SJSA1 (cell line): ENCODE data around the gene CYTL1. TPM values are rescaled to one million over a fixed set of nuclear protein-coding genes. Genes with fewer than 3 reads are reported as not detected.

Source experiments
- DNase-seq, 2 experiments: peaks; one replicate each; pipeline ENCODE4 v3.0.0-alpha.2; 2015 to 2020; ENCODE audit warnings: low spot score in 2 of 2, low read depth in 1 of 2
- H3K27ac ChIP-seq: fragments of 250-450 bp; sonication (Bioruptor Pico); 2 replicates; pipeline ENCODE4 v1.5.1; 2020; ENCODE audit warnings: mild to moderate bottlenecking, moderate library complexity
- H3K27me3 ChIP-seq: fragments of 250-450 bp; sonication (Bioruptor Pico); replicated peaks from 2 replicates; pipeline ENCODE4 v1.5.1; 2020; ENCODE audit warnings: mild to moderate bottlenecking, moderate library complexity
- H3K36me3 ChIP-seq: fragments of 250-450 bp; sonication (Bioruptor Pico); 2 replicates; pipeline ENCODE4 v1.5.1; 2020; ENCODE audit warnings: mild to moderate bottlenecking
- H3K4me1 ChIP-seq: fragments of 250-450 bp; sonication (Bioruptor Pico); replicated peaks from 2 replicates; pipeline ENCODE4 v1.6.1; 2021; ENCODE audit warnings: mild to moderate bottlenecking
- H3K4me3 ChIP-seq: fragments of 250-450 bp; sonication (Bioruptor Pico); 2 replicates; pipeline ENCODE4 v1.5.1; 2020; ENCODE audit warnings: mild to moderate bottlenecking
- H3K9me3 ChIP-seq: fragments of 250-450 bp; sonication (Bioruptor Pico); replicated peaks from 2 replicates; pipeline ENCODE4 v1.5.1; 2020; ENCODE audit warnings: mild to moderate bottlenecking
- total RNA-seq: library from RNA; depleted of rRNA; stranded (reverse); fragments of >200 nt; shearing (Covaris generic); gene quantifications from 2 replicates; pipeline ENCODE4 v1.2.3, GENCODE V29; 2014; rRNA removed

The CYTL1 gene
- total RNA-seq, 1 experiment from 2014 or later, result 0.76 TPM

- no peak for DNase-seq
Observed at GRCh38 chr4:4985844-4986243, 33.4 kb downstream of the CYTL1 start.

GRCh38 chr4:4985036-4985435, 34.2 kb downstream of the CYTL1 start:
- no peak for DNase-seq
- Histone ChIP-seq H3K9me3 (no peaks in the 10 kb centered on the region), H3K4me1 (no peaks in the 10 kb centered on the region), H3K27ac (no peak overlapping the region), H3K4me3 (no peak overlapping the region), H3K36me3 (no peaks in the 10 kb centered on the region), H3K27me3 (no peaks in the 10 kb centered on the region)

More at GRCh38 chr4:4985844-4986243, 33.4 kb downstream of the CYTL1 start:
- no peak overlapping the region for H3K4me3 ChIP-seq
- H3K27me3 ChIP-seq, result no peaks in the 10 kb centered on the region
- H3K36me3 ChIP-seq, result no peaks in the 10 kb centered on the region
- no peaks in the 10 kb centered on the region for H3K9me3 ChIP-seq
- no peaks in the 10 kb centered on the region for H3K4me1 ChIP-seq
- H3K27ac ChIP-seq, result no peak overlapping the region

DNA sequence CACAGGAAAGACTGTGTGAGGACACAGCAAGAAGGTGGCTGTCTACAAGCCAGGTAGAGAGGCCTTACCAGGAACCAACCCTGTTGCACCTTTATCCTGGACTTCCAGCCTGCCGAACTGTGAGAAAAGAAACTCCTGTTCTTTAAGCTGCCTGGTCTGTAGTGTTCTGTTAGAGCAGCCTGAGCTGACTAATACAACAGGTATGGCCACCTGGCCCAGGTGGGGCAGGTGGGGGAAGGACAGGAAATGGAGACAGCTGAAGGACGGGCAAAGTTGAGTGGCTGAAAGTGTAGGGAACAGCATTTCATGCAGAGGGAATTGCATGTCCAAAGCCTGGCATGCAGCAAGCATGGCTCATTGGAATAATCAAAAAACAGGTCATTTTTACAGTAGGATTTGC, 35.1 kb downstream of the CYTL1 start:
- H3K27me3 ChIP-seq, result no peaks in the 10 kb centered on the region

GRCh38 chr4:4981827-4982226, 37.4 kb downstream of the CYTL1 start:
- no peaks in the 10 kb centered on the region for H3K27me3 ChIP-seq
- H3K27ac ChIP-seq, result no peak overlapping the region
- H3K36me3 ChIP-seq, result no peaks in the 10 kb centered on the region
- H3K9me3 ChIP-seq, result no peaks in the 10 kb centered on the region
- no peaks in the 10 kb centered on the region for H3K4me1 ChIP-seq
- DNase-seq, result no peak
- H3K4me3 ChIP-seq, result no peak overlapping the region

More for the DNA sequence above, 35.1 kb downstream of the CYTL1 start:
- DNase-seq, result no peak
- no peak overlapping the region for H3K4me3 ChIP-seq
- H3K36me3 ChIP-seq, result no peaks in the 10 kb centered on the region
- H3K27ac ChIP-seq, result no peak overlapping the region
- no peaks in the 10 kb centered on the region for H3K4me1 ChIP-seq
- no peaks in the 10 kb centered on the region for H3K9me3 ChIP-seq

DNA sequence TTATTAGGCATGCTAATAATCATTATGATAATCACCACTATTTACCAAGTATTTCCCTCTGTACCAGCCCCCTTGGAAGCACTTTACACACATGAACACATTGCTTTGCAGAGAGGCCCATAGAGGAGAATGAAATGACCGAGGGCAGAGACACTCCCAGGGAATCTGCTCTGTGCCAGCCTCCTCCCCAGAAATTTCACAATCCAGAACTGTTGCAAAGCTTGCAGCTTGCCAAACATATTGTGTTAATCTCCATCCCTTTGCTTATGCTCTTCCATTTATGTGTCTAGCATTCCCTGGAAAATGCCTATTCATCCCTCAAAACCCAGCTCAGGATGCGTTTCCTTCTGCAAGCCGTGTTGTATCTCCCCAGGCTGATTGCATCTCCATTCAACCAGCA, 37.8 kb downstream of the CYTL1 start:
- Histone ChIP-seq H3K4me1 (no peaks in the 10 kb centered on the region), H3K27me3 (no peaks in the 10 kb centered on the region), H3K36me3 (no peaks in the 10 kb centered on the region), H3K4me3 (no peak overlapping the region), H3K9me3 (no peaks in the 10 kb centered on the region), H3K27ac (no peak overlapping the region)
- no peak for DNase-seq

GRCh38 chr4:4980621-4981230, 38.5 kb downstream of the CYTL1 start:
- H3K4me1 ChIP-seq, result no peaks in the 10 kb centered on the region
- H3K9me3 ChIP-seq, result no peaks in the 10 kb centered on the region
- no peaks in the 10 kb centered on the region for H3K36me3 ChIP-seq
- DNase-seq, result no peak
- H3K4me3 ChIP-seq, result no peak overlapping the region
- no peak overlapping the region for H3K27ac ChIP-seq
- H3K27me3 ChIP-seq, result no peaks in the 10 kb centered on the region

GRCh38 chr4:4979971-4980370, 39.3 kb downstream of the CYTL1 start:
- DNase-seq, result no peak
- no peaks in the 10 kb centered on the region for H3K36me3 ChIP-seq
- no peaks in the 10 kb centered on the region for H3K27me3 ChIP-seq
- H3K27ac ChIP-seq, result no peak overlapping the region
- H3K4me1 ChIP-seq, result no peaks in the 10 kb centered on the region
- no peak overlapping the region for H3K4me3 ChIP-seq
- no peaks in the 10 kb centered on the region for H3K9me3 ChIP-seq

DNA sequence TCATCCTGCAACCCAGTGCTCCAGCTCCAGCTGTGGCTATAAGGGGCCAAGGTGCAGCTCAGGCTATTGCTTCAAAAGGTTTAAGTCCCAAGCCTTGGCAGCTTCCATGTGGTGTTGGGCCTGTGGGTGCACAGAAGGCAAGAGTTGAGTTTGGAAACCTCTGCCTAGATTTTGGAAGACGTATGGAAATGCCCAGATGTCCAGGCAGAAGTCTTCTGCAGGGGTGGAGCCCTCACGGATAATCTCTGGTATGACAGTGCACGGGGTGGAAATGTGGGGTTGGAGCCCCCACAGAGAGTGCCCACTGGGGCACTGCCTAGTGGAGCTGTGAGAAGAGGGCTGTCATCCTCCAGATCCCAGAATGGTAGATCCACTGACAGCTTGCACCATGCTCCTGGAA, 44.5 kb downstream of the CYTL1 start:
- Histone ChIP-seq H3K27me3 (no peaks in the 10 kb centered on the region), H3K4me3 (no peak overlapping the region), H3K9me3 (no peaks in the 10 kb centered on the region), H3K4me1 (no peaks in the 10 kb centered on the region), H3K27ac (no peak overlapping the region), H3K36me3 (no peaks in the 10 kb centered on the region)
- DNase-seq, result no peak

- no peaks in the 10 kb centered on the region for H3K36me3 ChIP-seq
- DNase-seq, result no peak
- H3K9me3 ChIP-seq, result no peaks in the 10 kb centered on the region
- H3K27me3 ChIP-seq, result no peaks in the 10 kb centered on the region
- no peak overlapping the region for H3K27ac ChIP-seq
- no peaks in the 10 kb centered on the region for H3K4me1 ChIP-seq
- H3K4me3 ChIP-seq, result no peak overlapping the region
Observed at GRCh38 chr4:4971796-4972195, 47.5 kb downstream of the CYTL1 start.

DNA sequence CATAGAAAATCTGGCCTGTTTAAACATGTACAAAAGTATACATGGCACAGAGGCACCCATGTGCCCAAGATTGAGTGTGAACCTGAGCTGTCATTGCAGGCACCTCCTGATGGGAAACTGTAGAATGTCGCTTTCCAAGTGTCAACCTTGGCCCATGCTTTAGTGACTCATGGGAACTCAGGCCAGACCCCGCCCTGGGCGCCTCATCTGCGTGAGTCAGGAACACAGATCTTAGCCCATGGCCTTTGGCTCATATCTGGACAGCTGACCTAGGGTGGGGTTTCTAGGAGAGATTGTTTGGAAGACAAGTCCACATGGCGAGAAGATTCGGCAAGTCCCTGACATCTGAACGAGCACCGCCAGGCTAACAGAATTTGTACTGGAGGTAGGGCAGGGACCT, 50.0 kb downstream of the CYTL1 start:
- H3K4me3 ChIP-seq, result no peak overlapping the region
- DNase-seq, result no peak
- H3K36me3 ChIP-seq, result no peaks in the 10 kb centered on the region
- H3K27me3 ChIP-seq, result no peaks in the 10 kb centered on the region
- no peak overlapping the region for H3K27ac ChIP-seq
- no peaks in the 10 kb centered on the region for H3K9me3 ChIP-seq
- no peaks in the 10 kb centered on the region for H3K4me1 ChIP-seq

DNA sequence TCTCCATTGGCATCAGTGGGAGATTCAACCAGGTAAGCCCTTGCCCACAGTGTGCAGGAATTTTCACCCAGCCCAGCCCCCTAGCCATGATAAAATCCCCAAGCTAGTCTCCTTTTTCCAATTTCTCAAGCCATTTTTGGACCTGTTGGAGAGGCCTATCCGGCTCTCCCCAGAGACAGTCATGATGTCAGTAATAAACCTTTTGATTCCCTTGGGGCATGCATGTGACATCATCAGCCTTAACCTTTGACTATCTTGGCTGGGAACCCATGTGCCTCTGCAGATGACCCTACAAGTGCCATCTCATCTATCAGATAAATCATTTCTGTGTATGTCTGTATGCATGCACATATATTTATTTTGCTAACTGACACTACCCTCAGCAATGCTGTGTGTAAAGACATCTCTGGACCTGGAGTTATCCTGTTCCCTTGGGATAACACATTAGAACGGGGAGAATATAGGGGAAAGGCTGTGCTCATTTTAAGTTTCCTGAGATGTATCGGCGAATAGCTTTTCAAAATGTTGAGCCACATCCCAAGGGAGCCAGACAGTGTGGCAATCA, 51.0 kb downstream of the CYTL1 start:
- no peaks in the 10 kb centered on the region for H3K9me3 ChIP-seq
- no peak overlapping the region for H3K27ac ChIP-seq
- no peak for DNase-seq
- no peaks in the 10 kb centered on the region for H3K4me1 ChIP-seq
- H3K4me3 ChIP-seq, result no peak overlapping the region
- no peaks in the 10 kb centered on the region for H3K27me3 ChIP-seq
- H3K36me3 ChIP-seq, result no peaks in the 10 kb centered on the region

Other genes with a start within 250 kb of the CYTL1 start
- gene MSX1, start 159.8 kb downstream of the CYTL1 start, total RNA-seq, result 10.9 and 11.9 TPM in 2 replicates
- 0.38 and 0.50 TPM in 2 replicates for gene STK32B, start 32.0 kb upstream of the CYTL1 start, total RNA-seq